Measurements from ENCODE around the gene NELFB.
"Not testable (repeated sequence)": the region's sequence is repeated elsewhere in the genome, so short reads cannot be mapped to it uniquely, and the experiment has no call there.

The NELFB gene

GRCh38 chr9:137247135-137247915 lies 7.8 kb upstream of the NELFB start:
- no peak for DNase-seq (ENCODE audit: low spot score)
- no peak for FAIRE-seq

GRCh38 chr9:137247916-137248175 lies 7.3 kb upstream of the NELFB start:
- FAIRE-seq (no peak), DNase-seq (ENCODE audit: low spot score) (no peak)

GRCh38 chr9:137250329-137251193 lies 4.6 kb upstream of the NELFB start:
- FAIRE-seq = no peak
- DNase-seq (ENCODE audit: low spot score) = no peak

GRCh38 chr9:137251194-137251461 lies 4.0 kb upstream of the NELFB start, which contains the start of gene STPG3:
Gene STPG3 (plus strand): TSS chr9:137251286. CDS start chr9:137251287, 1 bp downstream.
- FAIRE-seq = no peak
- DNase-seq (ENCODE audit: low spot score) = no peak

GRCh38 chr9:137251490-137252268 lies 3.4 kb upstream of the NELFB start:
- DNase-seq (ENCODE audit: low spot score) = no peak
- FAIRE-seq = no peak

DNA sequence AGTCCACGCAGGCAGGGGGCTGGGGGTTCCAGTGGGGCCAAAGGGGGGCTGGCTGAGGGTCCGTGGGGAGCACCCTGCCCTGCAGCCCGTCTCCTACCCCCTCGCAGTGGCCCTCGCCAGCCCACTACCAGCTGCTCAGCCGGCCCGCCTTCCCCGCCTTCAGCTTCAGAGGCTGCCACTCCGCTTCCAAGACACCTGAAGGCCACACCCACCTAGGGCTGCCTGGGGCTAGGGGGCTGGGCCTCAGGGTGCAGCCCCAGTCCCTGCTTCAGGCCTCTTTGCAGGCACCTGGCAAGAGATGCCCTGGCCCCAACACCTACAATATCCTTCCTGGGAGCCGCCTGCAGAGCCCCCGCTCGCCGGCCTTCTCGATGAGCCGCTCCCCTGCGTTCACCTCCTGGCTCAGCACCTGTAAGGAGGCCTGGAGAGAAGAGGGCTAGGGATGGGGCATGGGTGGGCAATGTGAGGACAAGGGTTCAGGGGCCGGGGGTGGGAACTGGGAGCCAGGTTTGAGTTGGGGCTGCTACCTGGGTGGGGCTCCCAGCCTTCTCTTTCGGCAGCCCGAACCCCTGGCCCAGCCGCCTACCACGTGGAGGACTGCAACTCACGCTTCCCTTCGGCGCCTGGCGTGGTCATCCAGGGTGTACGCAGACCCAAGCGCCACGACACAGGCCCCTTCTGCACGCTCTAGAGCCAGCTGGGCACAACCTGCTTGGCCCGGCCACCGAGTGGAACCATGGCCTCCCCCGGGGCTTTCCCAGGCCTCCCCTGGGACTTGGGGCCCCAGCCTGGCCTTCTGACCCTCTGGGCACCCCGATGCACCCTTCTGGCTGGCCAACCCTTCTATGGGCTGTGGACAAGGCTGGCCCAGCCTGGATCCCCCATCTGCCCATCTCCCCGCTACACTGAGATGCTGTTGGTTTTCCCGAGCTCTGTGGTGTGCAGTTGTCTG lies 2.3 kb upstream of the NELFB start:
- DNase-seq (ENCODE audit: low spot score) (no peak), FAIRE-seq (no peak)

- FAIRE-seq (no peak), DNase-seq (ENCODE audit: low spot score) (no peak)
Measured at GRCh38 chr9:137253717-137254623, 1.2 kb upstream of the NELFB start.

DNA sequence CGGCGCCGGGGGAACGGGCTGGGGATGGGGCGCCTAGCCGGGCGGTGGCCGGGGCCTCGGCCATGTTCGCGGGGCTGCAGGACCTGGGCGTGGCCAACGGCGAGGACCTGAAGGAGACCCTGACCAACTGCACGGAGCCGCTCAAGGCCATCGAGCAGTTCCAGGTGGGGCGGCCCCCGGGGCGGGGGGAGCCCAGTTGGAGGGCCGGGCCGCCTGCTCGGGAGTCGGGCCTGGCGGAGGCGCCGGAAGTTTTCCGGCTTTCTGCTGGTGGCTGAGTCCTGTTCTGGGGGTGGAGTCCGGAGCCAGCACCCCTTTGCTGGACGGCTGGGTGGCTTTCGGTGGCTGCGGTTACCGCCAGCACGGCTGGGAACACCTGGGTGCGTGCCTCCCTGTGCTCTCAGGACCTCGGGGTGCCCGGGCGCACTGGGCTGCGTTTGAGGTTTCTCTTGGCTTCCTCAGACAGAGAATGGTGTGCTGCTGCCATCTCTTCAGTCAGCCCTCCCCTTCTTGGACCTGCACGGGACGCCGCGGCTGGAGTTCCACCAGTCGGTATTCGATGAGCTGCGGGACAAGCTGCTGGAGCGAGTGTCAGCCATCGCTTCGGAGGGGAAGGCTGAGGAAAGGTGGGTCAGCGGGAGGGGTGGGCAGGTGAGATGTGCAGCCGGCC lies 454 bp downstream of the NELFB start:
- no peak for FAIRE-seq
- DNase-seq (ENCODE audit: low spot score) = no peak

DNA sequence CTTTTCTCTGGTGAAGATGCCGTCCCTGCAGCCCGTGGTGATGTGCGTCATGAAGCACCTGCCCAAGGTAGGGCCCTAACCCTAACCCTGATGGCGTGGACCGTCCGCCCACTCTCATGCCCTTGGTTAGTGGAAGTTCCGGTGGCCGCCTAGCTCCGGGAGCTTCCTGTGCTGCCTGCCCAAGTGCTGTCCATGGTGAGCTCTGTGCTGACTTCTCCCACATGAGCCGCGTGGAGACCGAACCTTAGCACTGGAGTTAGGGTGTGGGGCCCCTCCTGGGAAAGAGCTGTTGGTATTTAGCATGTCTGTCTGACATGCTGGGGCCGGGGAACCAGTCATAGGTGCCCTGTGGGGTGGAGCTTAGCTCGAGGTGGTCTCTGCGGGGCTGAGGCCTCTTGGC lies 1.2 kb downstream of the NELFB start:
- no peak for FAIRE-seq
- DNase-seq (ENCODE audit: low spot score) = no peak

DNA sequence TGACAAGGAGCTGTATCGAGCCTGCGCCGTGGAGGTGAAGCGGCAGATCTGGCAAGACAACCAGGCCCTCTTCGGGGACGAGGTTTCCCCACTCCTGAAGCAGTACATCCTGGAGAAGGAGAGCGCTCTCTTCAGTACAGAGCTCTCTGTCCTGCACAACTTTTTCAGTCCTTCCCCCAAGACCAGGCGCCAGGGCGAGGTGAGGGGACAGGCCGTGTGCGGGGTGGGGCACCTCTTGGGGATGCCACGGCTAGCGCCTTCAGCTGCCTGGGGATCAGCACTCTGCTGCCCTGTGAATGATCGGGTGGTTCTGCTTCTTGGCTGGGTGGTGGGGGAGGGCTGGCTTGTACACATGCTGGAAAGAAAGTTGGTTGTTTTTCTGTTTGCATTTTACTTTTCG lies 1.7 kb downstream of the NELFB start:
- FAIRE-seq (no peak), DNase-seq (ENCODE audit: low spot score) (no peak)

DNA sequence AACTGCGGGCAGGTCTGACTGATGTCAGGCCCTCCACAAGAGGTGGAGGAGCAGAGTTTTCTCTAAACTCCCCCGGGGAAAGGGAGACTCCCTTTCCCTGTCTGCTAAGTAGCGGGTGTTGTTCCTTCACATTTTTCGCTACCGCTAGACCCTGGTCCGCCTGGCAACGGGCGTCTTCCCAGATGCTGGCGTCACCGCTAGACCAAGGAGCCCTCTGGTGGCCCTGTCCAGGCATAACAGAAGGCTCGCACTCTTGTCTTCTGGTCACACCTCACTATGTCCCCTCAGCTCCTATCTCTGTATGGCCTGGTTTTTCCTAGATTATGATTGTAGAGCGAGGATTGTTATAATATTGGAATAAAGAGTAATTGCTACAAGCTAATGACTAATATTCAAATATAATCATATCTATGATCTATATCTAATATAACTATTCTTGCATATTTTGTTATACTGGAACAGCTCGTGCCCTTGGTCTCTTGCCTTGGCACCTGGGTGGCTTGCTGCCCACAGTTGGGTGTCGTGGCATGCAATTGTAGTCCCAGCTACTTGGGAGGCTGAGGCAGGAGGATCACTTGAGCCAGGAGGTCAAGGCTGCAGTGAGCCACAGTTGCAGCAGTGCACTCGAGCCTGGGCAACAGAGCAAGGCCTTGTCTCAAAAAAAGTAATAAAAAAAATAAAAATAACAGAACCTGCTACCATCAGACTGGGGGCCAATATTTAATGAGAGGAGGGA lies 7.2 kb downstream of the NELFB start:
- not testable (repeated sequence) for DNase-seq (ENCODE audit: low spot score); FAIRE-seq

DNA sequence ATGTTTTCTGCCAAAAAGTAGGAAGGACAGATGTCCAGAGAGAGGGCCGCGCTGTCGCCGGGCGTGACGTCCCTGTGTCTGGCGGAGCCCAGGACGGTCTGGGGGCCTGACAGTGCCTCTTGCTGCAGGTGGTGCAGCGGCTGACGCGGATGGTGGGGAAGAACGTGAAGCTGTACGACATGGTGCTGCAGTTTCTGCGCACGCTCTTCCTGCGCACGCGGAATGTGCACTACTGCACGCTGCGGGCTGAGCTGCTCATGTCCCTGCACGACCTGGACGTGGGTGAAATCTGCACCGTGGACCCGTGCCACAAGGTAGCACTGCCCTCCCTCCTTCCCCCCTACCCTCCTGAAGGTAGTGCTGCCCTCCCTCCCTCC lies 7.8 kb downstream of the NELFB start:
- FAIRE-seq (peak; percentile 5), DNase-seq (ENCODE audit: low spot score) (no peak)

DNA sequence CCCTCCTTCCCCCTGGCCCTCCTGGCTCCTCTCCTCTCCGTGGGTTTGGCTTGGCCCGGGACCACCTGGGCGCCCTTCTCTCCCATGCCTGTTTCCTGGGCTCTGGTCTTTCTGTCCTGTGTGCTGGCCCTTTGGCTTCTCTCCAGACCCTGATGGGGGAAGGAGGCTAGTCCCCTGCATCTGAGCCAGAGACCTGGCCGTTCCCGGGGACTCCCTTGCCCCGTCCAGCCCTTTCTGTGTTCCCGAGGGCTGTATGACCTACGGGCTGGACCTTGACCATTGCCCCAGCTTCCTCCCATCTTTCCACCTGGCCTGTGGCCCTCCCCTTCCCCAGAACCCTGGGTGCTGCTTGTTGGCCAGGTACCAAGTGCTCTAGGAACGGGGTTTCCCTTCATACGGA lies 8.4 kb downstream of the NELFB start:
- no peak for FAIRE-seq
- DNase-seq (ENCODE audit: low spot score) = no peak

GRCh38 chr9:137264067-137264466 lies 8.9 kb downstream of the NELFB start:
- DNase-seq (ENCODE audit: low spot score) (no peak), FAIRE-seq (no peak)

GRCh38 chr9:137265496-137266161 lies 10.5 kb downstream of the NELFB start:
- no peak for FAIRE-seq
- DNase-seq (ENCODE audit: low spot score) = no peak

DNA sequence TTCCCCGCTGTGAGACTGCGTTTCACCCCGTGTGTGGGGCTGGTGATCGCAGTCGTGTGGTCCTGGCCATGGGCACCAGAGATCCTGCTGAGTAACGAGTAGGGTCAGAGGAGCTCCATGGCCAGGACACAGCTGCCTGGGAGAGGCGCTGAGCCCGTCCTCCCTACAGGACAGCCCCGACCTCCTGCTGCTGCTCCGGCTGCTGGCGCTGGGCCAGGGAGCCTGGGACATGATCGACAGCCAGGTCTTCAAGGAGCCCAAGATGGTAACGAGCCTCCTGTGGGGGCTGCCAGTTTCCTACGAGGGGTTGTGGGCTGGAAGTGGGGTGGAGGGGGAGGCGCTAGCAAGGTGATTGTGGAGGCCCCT lies 11.0 kb downstream of the NELFB start:
- DNase-seq (ENCODE audit: low spot score) (no peak), FAIRE-seq (no peak)

DNA sequence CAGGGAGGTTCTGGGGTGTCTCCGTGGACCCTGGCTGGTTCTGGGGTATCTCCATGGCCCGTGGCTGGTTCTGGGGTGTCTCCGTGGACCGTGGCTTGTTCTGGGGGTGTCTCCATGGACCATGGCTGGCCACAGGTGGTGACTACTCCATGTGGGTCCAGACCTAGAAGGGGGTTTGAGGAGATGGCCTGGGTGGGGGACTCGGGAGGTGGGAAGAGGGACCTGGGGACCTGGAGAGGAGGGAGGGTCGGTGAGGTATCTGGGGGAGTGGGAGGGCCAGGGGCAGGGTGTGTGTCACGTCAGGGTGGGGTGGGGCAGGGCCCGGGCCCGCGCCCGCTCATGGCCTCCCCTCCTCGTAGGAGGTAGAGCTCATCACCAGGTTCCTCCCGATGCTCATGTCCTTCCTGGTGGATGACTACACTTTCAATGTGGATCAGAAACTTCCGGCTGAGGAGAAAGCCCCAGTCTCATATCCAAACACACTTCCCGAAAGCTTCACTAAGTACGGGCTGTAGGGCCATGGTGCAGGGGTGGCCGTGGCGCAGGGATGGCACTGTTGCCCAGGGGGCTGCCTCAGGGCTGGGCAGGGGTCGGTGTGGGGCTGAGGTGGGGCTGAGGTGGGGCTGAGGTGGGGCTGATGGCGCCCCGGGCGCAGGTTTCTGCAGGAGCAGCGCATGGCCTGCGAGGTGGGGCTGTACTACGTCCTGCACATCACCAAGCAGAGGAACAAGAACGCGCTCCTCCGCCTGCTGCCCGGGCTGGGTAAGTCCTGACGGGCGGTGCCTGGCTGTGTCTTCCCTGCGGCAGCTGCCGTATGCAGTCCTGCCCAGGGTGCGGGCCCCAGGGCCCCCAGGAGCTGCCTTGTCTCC lies 11.7 kb downstream of the NELFB start:
- FAIRE-seq (no peak), DNase-seq (ENCODE audit: low spot score) (no peak)

All from urothelium cell line (cell line).